Tibial artery (tissue), 4 donors: Measurements from ENCODE around the gene ACKR3.

Experiments used
- DNase-seq, 2 donors: peaks; one replicate each; pipeline ENCODE4 v3.0.0-alpha.2; 2019
- H3K27ac ChIP-seq, 2 donors: fragments of 200-600 bp; sonication (generic) in 1 of 2; 1 replicate in 1 of 2; 2 replicates in 1 of 2; pipeline ENCODE4 v1.5.1; 2018 to 2019; ENCODE audit warnings: mild to moderate bottlenecking in 1 of 2
- H3K27me3 ChIP-seq, 2 donors: fragments of 200-600 bp; sonication (generic) in 1 of 2; one replicate each; pipeline versions ENCODE4 v1.5.1 to v1.6.0; 2016 to 2019
- H3K36me3 ChIP-seq, 3 donors: fragments of 200-600 bp; sonication (generic) in 2 of 3; one replicate each; pipeline ENCODE4 v1.5.1; 2016 to 2019; ENCODE audit warnings: mild to moderate bottlenecking in 2 of 3
- H3K4me1 ChIP-seq, 4 donors: fragments of 200-600 bp; sonication (generic) in 2 of 4; 1 replicate in 3 of 4; 2 replicates in 1 of 4; pipeline ENCODE4 v1.5.1; 2016 to 2019
- H3K4me3 ChIP-seq, 2 donors: fragments of 200-600 bp; sonication (generic) in 1 of 2; 1 replicate in 1 of 2; 2 replicates in 1 of 2; pipeline ENCODE4 v1.5.1; 2018 to 2019; ENCODE audit warnings: mild to moderate bottlenecking in 2 of 2
- H3K9me3 ChIP-seq, 3 donors: fragments of 200-600 bp; sonication (generic) in 1 of 3; one replicate each; pipeline ENCODE4 v1.5.1; 2016 to 2019
- CTCF ChIP-seq, 2 experiments: fragments of 200-600 bp in 1 of 2; fragments of 450-650 bp in 1 of 2; IDR thresholded peaks; one replicate each; pipeline ENCODE4 v1.5.1; 2017 to 2019; ENCODE audit warnings: antibody characterized with exemption in 2 of 2, mild to moderate bottlenecking in 1 of 2, moderate library complexity in 1 of 2
- intact Hi-C: fragments of 100-400 bp; cut with DNase I; formaldehyde crosslinking; loops from one replicate; pipeline ENCODE4 v1.15.0; 2023; ENCODE audit warnings: low total_unique reads

Gene ACKR3

GRCh38 chr2:236582968-236583367, 13.3 kb downstream of the ACKR3 start:
- TF ChIP-seq CTCF (IDR thresholded peaks at IDR 0.05): no peak
- Histone ChIP-seq H3K27me3 (no peaks in the 10 kb centered on the region), H3K4me3 (no peak overlapping the region), H3K27ac (no peak overlapping the region), H3K36me3 (peaks cover 35 to 46% (median 37%) of the 10 kb centered on the region in 3 donors), H3K4me1 (peaks cover 0 to 32% (median 18%) of the 10 kb centered on the region in 4 donors), H3K9me3 (no peaks in the 10 kb centered on the region)
- DNase-seq: no peak
- intact Hi-C loops: loop anchor here (10.0 kb wide), 1 partner anchor 302 kb away; no protein-coding TSS in a partner anchor

GRCh38 chr2:236583621-236584203, 14.1 kb downstream of the ACKR3 start:
- no peak overlapping the region for H3K27ac ChIP-seq
- peak in 1 of 2 donors; percentile 53 for DNase-seq
- peaks cover 0 to 25% (median 11%) of the 10 kb centered on the region in 4 donors for H3K4me1 ChIP-seq
- intact Hi-C loops: loop anchor here (10.0 kb wide), 1 partner anchor 301 kb away; no protein-coding TSS in a partner anchor
- H3K27me3 ChIP-seq: no peaks in the 10 kb centered on the region
- peaks cover 35 to 46% (median 37%) of the 10 kb centered on the region in 3 donors for H3K36me3 ChIP-seq
- H3K4me3 ChIP-seq: no peak overlapping the region
- TF ChIP-seq CTCF (IDR thresholded peaks at IDR 0.05): no peak
- H3K9me3 ChIP-seq: no peaks in the 10 kb centered on the region

- intact Hi-C loops: loop anchor here (10.0 kb wide), 1 partner anchor 300 kb away; no protein-coding TSS in a partner anchor
- peak in 1 of 2 donors; percentile 32 for DNase-seq
- Histone ChIP-seq H3K36me3 (peaks cover 35 to 46% (median 37%) of the 10 kb centered on the region in 3 donors), H3K4me1 (peaks cover 0 to 15% (median 4%) of the 10 kb centered on the region in 4 donors), H3K9me3 (no peaks in the 10 kb centered on the region), H3K27ac (no peak overlapping the region), H3K4me3 (no peak overlapping the region), H3K27me3 (no peaks in the 10 kb centered on the region)
- no peak for TF ChIP-seq CTCF (IDR thresholded peaks at IDR 0.05)
Measured at GRCh38 chr2:236584521-236585384, 15.1 kb downstream of the ACKR3 start.

GRCh38 chr2:236585966-236586365, 16.3 kb downstream of the ACKR3 start:
- intact Hi-C loops: loop anchor here (10.0 kb wide), 1 partner anchor 299 kb away; no protein-coding TSS in a partner anchor
- Histone ChIP-seq H3K4me1 (peaks cover 0 to 7% (median 3%) of the 10 kb centered on the region in 4 donors), H3K4me3 (no peak overlapping the region), H3K9me3 (no peaks in the 10 kb centered on the region), H3K27ac (no peak overlapping the region), H3K36me3 (peaks cover 26 to 37% (median 30%) of the 10 kb centered on the region in 3 donors), H3K27me3 (no peaks in the 10 kb centered on the region)
- DNase-seq: no peak
- no peak for TF ChIP-seq CTCF (IDR thresholded peaks at IDR 0.05)

- DNase-seq: no peak
- peaks cover 4 to 19% (median 13%) of the 10 kb centered on the region in 3 donors for H3K36me3 ChIP-seq
- intact Hi-C loops: loop anchor here (10.0 kb wide), 1 partner anchor 297 kb away; no protein-coding TSS in a partner anchor
- no peak for TF ChIP-seq CTCF (IDR thresholded peaks at IDR 0.05)
- no peaks in the 10 kb centered on the region for H3K27me3 ChIP-seq
- H3K4me3 ChIP-seq: no peak overlapping the region
- no peaks in the 10 kb centered on the region for H3K4me1 ChIP-seq
- H3K27ac ChIP-seq: no peak overlapping the region
- H3K9me3 ChIP-seq: no peaks in the 10 kb centered on the region
Measured at GRCh38 chr2:236587861-236588815, 18.5 kb downstream of the ACKR3 start.
